Measurements from ENCODE around the gene MFSD12. TPM values are rescaled to one million over a fixed set of nuclear protein-coding genes. Genes with fewer than 3 reads are reported as not detected.

MFSD12 gene
- total RNA-seq, result 85.5 and 91.7 TPM in 2 replicates
- long read RNA-seq, partial matches to known transcripts, result 0 of 3 reads
- long read RNA-seq, other reads (novel, unspliced or antisense), result 2 of 3 reads

DNA sequence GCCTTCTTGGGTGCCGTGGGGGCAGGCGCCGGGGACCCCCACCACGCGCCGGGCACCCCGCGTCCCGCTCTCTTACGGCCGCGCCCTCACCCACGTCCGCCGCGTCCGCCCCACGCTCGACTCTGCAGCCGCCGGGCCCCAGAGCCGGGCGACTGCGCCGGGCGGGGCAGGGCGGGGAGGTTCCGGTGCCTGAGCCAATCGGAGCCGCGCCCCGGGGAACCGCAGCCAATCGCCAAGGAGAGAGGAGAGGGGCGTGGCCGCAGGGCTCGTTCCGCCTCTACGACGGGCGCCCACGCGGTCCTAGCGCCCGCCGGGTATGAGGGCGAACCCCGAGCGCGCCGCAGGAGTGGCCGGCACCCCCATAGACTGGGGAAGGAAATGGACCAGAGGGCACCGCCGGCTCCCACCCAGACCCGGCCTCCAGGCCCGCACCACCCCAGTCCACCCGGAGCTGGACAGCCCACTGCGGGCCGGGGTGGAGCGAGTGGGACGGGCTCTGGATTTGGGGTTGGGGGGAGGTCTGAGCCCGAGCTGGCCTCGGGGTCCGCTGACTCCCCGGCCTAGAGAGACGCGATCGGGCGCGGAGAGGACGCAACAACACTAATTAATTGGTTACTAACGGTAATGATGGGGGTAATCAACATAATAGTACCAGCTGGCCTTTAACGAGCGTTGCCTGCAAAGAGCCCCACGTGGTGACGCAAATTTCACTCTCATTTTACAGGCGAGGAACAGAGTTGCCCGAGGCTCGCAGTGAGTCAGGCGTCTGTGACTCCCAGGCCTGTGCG lies at the start of gene MFSD12:
Gene MFSD12, minus strand, starts transcription at position 126 of the 788 bp plus-strand sequence. CDS start 183 bp downstream, outside the sequence.
- H3K27ac Mint-ChIP-seq (ENCODE audit: unreplicated experiment), result peak within 1 kb of the TSS; percentile 94
- no peaks in the 10 kb centered on the region for H3K27me3 Mint-ChIP-seq (ENCODE audit: unreplicated experiment)
- TF ChIP-seq CTCF (IDR thresholded peaks at IDR 0.05), result no peak
- H3K36me3 Mint-ChIP-seq (ENCODE audit: unreplicated experiment), result no peaks in the 10 kb centered on the region
- no peaks in the 10 kb centered on the region for H3K9me3 Mint-ChIP-seq (ENCODE audit: unreplicated experiment)
- peak; percentile 98 for DNase-seq (ENCODE audit: extremely low spot score, unreplicated experiment)
- H3K4me1 Mint-ChIP-seq (ENCODE audit: unreplicated experiment), result peaks cover 36% of the 10 kb centered on the region
- H3K4me3 Mint-ChIP-seq (ENCODE audit: unreplicated experiment), result peak within 1 kb of the TSS; percentile 91

GRCh38 chr19:3606690-3607289 lies 49.4 kb upstream of the MFSD12 start, which contains the start of gene TBXA2R:
TSS of gene TBXA2R (minus strand) at chr19:3606875. CDS start at chr19:3600634, 6,241 bp downstream.
- Mint-ChIP-seq H3K27ac (ENCODE audit: unreplicated experiment) (no peak within 1 kb of the TSS), H3K27me3 (ENCODE audit: unreplicated experiment) (no peaks in the 10 kb centered on the region), H3K4me1 (ENCODE audit: unreplicated experiment) (peaks cover 33% of the 10 kb centered on the region), H3K4me3 (ENCODE audit: unreplicated experiment) (no peak within 1 kb of the TSS), H3K9me3 (ENCODE audit: unreplicated experiment) (no peaks in the 10 kb centered on the region), H3K36me3 (ENCODE audit: unreplicated experiment) (no peaks in the 10 kb centered on the region)
- no peak for DNase-seq (ENCODE audit: extremely low spot score, unreplicated experiment)
- TF ChIP-seq CTCF (IDR thresholded peaks at IDR 0.05), result no peak

DNA sequence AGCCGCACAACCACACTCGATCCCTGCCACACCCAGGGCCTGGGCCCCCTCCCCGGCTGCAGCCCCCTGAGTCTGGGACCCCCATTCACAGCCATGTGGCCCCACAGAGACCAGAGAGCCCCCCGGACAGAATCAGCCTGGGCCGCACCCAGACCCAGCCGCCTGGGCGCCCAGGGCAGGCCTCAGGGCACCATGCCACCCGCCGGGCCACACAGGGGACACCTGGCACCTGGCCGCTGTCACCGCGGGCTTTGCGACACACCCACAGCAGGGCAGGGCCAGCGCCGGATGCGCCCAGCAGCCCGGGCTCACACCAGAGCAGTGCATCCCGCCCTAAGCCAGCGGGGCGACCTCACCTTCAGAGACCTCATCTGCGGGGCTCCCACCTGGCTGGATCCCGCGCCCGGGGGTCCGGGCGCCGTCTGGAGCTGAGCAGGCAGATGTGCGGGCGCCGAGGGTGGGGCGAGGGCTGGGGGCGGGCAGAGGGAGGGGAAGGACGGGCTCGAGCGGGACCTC lies 48.8 kb upstream of the MFSD12 start:
- Mint-ChIP-seq H3K27ac (ENCODE audit: unreplicated experiment) (no peak overlapping the region), H3K4me3 (ENCODE audit: unreplicated experiment) (no peak overlapping the region), H3K27me3 (ENCODE audit: unreplicated experiment) (no peaks in the 10 kb centered on the region), H3K9me3 (ENCODE audit: unreplicated experiment) (no peaks in the 10 kb centered on the region), H3K36me3 (ENCODE audit: unreplicated experiment) (no peaks in the 10 kb centered on the region), H3K4me1 (ENCODE audit: unreplicated experiment) (peaks cover 33% of the 10 kb centered on the region)
- DNase-seq (ENCODE audit: extremely low spot score, unreplicated experiment), result no peak
- TF ChIP-seq CTCF (IDR thresholded peaks at IDR 0.05), result no peak

DNA sequence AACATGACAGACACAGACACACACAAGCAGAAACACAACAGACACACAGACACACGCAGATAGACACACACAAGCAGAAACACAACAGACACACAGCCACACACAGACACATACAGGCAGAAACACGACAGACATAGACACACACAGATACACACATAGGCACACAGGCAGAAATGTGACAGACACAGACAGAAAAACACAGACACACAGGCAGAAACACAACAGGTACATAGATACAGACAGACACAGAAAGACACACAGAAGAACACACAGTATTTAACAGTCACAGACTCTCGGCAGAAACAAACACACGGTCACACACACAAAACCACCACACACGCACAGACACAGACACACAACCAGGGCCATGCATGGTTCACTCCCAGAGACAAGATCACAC lies 48.4 kb upstream of the MFSD12 start:
- no peaks in the 10 kb centered on the region for H3K9me3 Mint-ChIP-seq (ENCODE audit: unreplicated experiment)
- peaks cover 33% of the 10 kb centered on the region for H3K4me1 Mint-ChIP-seq (ENCODE audit: unreplicated experiment)
- no peak overlapping the region for H3K4me3 Mint-ChIP-seq (ENCODE audit: unreplicated experiment)
- no peaks in the 10 kb centered on the region for H3K36me3 Mint-ChIP-seq (ENCODE audit: unreplicated experiment)
- TF ChIP-seq CTCF (IDR thresholded peaks at IDR 0.05), result no peak
- no peak overlapping the region for H3K27ac Mint-ChIP-seq (ENCODE audit: unreplicated experiment)
- H3K27me3 Mint-ChIP-seq (ENCODE audit: unreplicated experiment), result no peaks in the 10 kb centered on the region
- no peak for DNase-seq (ENCODE audit: extremely low spot score, unreplicated experiment)

DNA sequence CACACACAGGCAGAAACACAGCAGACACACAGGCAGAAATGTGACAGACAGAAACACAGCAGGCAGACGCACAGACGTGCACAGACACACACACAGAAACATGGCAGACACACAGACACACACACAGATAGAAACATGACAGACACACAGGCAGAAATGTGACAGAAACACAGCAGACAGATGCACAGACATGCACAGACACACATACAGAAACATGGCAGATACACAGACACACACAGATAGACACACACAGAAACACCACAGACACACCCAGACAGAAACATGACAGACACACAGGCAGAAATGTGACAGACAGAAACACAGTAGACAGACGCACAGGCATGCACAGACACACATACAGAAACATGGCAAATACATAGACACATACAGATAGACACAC lies 48.0 kb upstream of the MFSD12 start:
- no peaks in the 10 kb centered on the region for H3K9me3 Mint-ChIP-seq (ENCODE audit: unreplicated experiment)
- H3K27ac Mint-ChIP-seq (ENCODE audit: unreplicated experiment), result no peak overlapping the region
- no peaks in the 10 kb centered on the region for H3K36me3 Mint-ChIP-seq (ENCODE audit: unreplicated experiment)
- no peak overlapping the region for H3K4me3 Mint-ChIP-seq (ENCODE audit: unreplicated experiment)
- TF ChIP-seq CTCF (IDR thresholded peaks at IDR 0.05), result no peak
- H3K4me1 Mint-ChIP-seq (ENCODE audit: unreplicated experiment), result peaks cover 30% of the 10 kb centered on the region
- no peak for DNase-seq (ENCODE audit: extremely low spot score, unreplicated experiment)
- H3K27me3 Mint-ChIP-seq (ENCODE audit: unreplicated experiment), result no peaks in the 10 kb centered on the region
